HG03045 (cell line): Measurements from ENCODE around the gene ADSS1.

Experiments used
- ATAC-seq: cut with Tn5 transposase; IDR thresholded peaks from one replicate; pipeline ENCODE4 v1.9.1; 2021; ENCODE audit warnings: mild to moderate bottlenecking, moderate library complexity; ENCODE audit not compliant: unreplicated experiment

ADSS1 gene

DNA sequence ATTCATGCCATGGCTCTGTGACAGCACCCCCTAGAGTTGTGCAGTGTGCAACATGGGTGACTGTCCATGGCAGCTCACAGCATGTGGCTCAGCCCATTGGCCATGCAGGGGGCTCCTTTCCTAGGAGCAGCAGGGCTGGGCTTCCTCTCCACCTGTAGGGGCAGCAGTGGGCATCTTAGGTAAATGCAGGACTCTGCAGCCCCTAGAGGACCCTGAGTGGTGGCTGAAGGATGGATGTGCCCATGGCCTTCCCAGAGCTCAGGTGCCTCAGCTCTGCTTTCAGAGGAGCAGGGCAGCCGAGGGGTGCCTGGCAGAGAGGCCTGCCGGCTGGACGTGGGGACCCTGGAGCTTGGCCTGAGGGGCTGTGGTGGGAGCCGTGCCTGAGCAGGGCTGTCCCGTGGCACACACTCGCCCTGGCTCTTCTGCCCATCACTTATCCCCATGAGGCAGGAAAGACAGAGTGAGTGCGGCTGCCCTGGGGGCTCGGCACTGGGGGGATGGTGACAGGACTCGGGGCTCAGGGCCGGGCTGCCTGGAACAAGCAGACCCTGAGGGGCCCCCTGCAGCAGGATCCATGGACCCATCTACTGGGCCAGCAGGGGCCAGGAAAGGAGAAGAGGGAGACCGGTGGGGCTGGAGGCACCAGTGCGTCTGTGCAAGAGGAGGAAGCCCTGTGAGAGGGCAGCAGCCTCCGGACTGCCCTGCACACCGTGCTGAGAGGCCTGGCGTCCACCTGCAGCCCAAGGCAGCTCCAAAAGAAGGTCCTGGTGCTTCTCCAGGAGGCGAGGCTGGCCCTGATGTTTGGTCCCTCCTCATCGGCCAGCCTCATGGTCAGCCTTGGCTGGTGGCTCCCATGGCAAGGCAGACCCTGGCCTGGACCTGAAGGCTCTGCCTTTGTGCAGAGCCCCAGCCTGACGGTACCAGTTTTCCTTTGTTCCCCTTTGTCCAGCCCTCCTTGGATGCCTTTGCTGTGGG is 7.6 kb downstream of the ADSS1 start:
- no peak for ATAC-seq

- no peak for ATAC-seq
Measured at GRCh38 chr14:104732355-104732804, 8.4 kb downstream of the ADSS1 start.

DNA sequence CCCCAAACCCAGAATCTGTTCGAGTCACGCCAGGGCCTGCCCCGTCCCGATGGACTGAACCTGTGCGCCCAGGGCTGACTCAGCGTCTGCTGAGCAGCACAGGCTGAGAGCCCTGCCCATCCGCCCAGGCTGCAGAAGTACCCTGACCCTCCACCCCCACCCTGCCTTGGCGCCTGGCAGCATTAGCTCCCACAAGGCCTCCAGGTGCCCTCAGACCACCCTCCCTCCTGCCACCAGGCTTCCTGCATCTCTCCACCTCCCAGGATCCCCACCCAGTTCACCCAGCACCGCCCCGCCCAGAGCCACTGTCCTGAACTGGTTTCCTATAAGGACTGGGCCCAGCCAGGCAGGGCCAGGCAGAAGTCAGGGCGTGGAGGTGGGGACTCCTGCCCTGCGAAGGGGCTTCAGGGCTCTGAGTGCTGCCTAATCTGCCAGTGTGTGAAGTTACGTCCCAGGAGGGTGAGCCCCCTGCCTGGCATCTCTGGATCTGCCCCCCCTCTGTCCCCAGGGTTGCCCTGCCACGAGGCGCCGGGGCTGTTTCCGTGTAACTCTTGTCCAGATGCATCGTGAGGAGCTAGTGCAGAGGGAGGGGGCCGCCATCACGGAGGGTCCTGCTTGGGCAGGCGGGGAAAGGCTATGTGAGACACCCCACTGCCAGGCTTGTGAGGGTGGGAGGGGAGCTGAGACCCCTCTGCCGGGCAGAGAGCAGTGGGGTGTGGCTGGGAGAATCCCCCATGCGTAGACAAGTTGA is 9.1 kb downstream of the ADSS1 start:
- no peak for ATAC-seq

- no peak for ATAC-seq
Measured at GRCh38 chr14:104734051-104734587, 10.1 kb downstream of the ADSS1 start.

- no peak for ATAC-seq
Measured at GRCh38 chr14:104734601-104734990, 10.6 kb downstream of the ADSS1 start.

DNA sequence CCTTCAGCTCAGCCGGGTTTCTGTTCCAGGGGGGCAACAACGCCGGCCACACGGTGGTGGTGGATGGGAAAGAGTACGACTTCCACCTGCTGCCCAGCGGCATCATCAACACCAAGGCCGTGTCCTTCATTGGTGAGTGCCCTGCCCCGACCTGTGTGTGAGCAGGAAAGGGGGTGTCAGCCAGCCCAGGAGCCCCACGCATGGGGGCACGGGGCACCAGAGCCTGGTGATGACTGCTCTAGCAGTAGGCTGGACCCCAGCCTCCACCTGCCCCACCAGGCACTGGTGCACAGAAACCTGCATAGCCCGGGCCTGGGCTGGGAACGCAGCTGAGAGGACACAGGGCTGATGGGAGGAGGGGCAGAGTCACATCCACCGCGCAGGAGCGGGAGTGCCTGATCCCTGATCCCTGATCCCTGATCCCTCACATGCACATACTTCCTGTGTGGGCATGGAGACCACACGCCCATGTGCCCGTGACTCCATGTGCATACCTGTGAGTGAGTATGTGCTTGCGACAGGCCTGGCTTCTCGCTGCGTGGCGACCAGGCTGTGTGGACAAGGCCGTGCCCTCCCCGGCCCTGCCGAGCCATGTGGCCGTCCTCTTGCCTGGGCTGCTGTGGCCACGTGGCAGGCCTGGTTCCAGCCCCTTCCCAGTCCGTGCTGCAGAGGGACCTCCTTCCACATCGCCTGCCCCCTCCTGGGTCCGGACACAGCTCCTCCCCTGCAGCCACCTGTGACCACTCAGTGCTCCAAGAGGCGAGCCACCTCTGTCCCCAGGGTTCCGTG is 11.2 kb downstream of the ADSS1 start:
- ATAC-seq, result no peak

- no peak for ATAC-seq
Measured at GRCh38 chr14:104735830-104736642, 12.0 kb downstream of the ADSS1 start.

GRCh38 chr14:104738375-104739019 is 14.5 kb downstream of the ADSS1 start:
- no peak for ATAC-seq

- no peak for ATAC-seq
Measured at GRCh38 chr14:104739026-104739425, 15.0 kb downstream of the ADSS1 start.

- ATAC-seq, result no peak
Measured at GRCh38 chr14:104739546-104740516, 15.8 kb downstream of the ADSS1 start.

- ATAC-seq, result no peak
Measured at GRCh38 chr14:104741108-104741802, 17.2 kb downstream of the ADSS1 start.

DNA sequence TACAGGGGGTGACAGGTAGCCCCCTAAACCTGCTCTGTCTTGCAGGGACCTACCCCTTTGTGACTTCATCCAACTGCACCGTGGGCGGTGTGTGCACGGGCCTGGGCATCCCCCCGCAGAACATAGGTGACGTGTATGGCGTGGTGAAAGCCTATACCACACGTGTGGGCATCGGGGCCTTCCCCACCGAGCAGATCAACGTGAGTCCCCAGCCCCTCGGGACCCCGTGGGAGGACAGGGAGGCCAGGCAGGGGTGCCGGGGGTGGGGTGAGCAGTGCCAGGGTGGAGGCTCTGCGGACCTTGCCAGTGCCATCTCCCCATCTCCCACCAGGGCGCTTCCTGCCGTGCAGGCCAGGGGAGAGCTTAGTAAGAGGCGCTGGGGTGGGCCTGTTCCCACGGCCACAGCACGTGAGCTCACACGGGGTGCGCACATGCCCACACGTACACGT is 17.8 kb downstream of the ADSS1 start:
- ATAC-seq, result no peak

GRCh38 chr14:104742586-104743455 is 18.8 kb downstream of the ADSS1 start:
- ATAC-seq, result no peak

DNA sequence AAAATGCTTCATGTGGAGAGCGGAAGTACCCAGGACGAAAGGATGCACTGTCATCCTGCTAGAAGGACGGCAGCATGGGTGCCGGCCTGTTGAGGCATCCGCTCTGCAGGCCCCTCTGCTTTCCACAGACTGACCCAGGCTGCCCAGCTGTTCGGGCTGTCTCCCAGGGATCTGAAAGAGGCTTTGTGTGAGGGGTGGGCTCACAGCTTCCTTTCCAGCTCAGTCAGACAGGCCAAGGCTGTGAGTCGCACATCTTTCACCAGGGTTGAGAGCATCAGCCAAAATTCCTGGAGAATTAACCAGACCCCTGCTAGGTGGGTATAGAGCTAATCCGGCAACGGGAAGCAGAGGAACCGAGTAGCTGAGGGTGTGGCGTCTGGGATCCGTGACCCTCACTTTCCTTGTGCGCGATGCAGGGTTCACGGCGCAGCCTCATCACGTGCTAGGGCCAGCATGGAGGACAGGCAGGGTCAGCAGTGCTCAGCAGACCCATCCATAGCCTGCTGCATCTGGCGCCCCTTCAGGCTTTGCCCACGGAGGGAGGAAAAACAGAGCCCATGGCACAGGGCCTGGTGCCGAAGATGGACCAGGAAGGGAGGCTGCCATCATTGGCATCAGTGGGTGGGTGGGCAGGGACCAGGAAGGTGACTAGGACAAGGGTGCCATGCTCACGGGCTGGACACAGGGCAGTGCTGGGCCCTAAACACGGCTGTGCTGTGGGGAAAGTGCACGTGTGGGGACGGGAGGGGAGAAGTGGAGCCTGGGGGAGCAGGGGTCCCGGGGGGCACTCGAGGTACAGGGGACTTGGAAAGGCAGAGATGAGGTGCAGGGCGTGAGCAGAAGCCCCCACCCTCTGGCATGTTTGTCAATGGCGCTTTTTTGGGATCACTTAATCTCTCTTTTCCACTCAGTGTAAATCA is 19.7 kb downstream of the ADSS1 start:
- ATAC-seq, result no peak

GRCh38 chr14:104744484-104744883 is 20.5 kb downstream of the ADSS1 start:
- ATAC-seq, result no peak

DNA sequence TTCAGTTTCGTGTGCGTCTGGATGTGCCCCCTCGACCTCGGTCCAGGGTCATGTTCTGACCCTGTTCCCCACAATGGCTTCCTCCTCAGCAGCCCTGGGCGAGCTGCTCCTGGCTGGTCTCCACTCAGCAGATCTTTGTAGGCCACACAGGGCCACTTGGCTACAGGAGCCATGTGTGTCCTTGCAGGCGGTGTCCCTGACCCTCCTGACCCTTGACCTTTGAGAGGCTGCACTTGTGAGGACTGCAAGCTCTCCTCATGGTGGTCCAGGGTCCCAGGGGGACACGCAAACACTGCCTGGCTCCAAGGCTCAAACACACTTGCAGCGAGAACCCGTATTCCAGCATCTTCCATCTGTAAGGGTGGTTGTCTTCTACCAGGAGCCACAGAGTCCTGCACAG is 21.4 kb downstream of the ADSS1 start:
- ATAC-seq, result no peak
